ENCODE data around the gene C19orf81.
A peak's percentile ranks its signal among the peaks of the same experiment; 100 is the strongest.

The C19orf81 gene

GRCh38 chr19:50629194-50629593, 20.1 kb upstream of the C19orf81 start:
- DNase-seq (ENCODE audit: low read depth in 2 of 2), result no peak

- no peak for DNase-seq (ENCODE audit: low read depth in 2 of 2)
Measured at GRCh38 chr19:50629801-50630200, 19.4 kb upstream of the C19orf81 start.

- no peak for DNase-seq (ENCODE audit: low read depth in 2 of 2)
Measured at GRCh38 chr19:50632151-50632835, 17.0 kb upstream of the C19orf81 start.

- no peak for DNase-seq (ENCODE audit: low read depth in 2 of 2)
Measured at GRCh38 chr19:50633359-50633758, 15.9 kb upstream of the C19orf81 start.

- DNase-seq (ENCODE audit: low read depth in 2 of 2), result no peak
Measured at GRCh38 chr19:50633973-50634372, 15.3 kb upstream of the C19orf81 start.

- no peak for DNase-seq (ENCODE audit: low read depth in 2 of 2)
Measured at GRCh38 chr19:50636317-50637085, 12.7 kb upstream of the C19orf81 start.

- DNase-seq (ENCODE audit: low read depth in 2 of 2), result no peak
Measured at GRCh38 chr19:50638600-50638999, 10.6 kb upstream of the C19orf81 start.

GRCh38 chr19:50639121-50640112, 9.8 kb upstream of the C19orf81 start, which contains the start of gene SYT3:
TSS of gene SYT3 (minus strand) at chr19:50639881. CDS start at chr19:50637411, 2,470 bp downstream.
- DNase-seq (ENCODE audit: low read depth in 2 of 2), result peak in 1 of 2 donors; percentile 23

GRCh38 chr19:50640368-50640767, 8.9 kb upstream of the C19orf81 start:
- DNase-seq (ENCODE audit: low read depth in 2 of 2), result no peak

- DNase-seq (ENCODE audit: low read depth in 2 of 2), result no peak
Measured at GRCh38 chr19:50644315-50644915, 4.8 kb upstream of the C19orf81 start.

- no peak for DNase-seq (ENCODE audit: low read depth in 2 of 2)
Measured at GRCh38 chr19:50645107-50645506, 4.1 kb upstream of the C19orf81 start.

GRCh38 chr19:50646074-50646807, 3.0 kb upstream of the C19orf81 start:
- DNase-seq (ENCODE audit: low read depth in 2 of 2), result no peak

- DNase-seq (ENCODE audit: low read depth in 2 of 2), result no peak
Measured at GRCh38 chr19:50647879-50648615, 1.2 kb upstream of the C19orf81 start.

GRCh38 chr19:50648659-50649058, 586 bp upstream of the C19orf81 start:
- no peak for DNase-seq (ENCODE audit: low read depth in 2 of 2)

GRCh38 chr19:50651174-50651573, 1.9 kb downstream of the C19orf81 start:
- DNase-seq (ENCODE audit: low read depth in 2 of 2), result no peak

- DNase-seq (ENCODE audit: low read depth in 2 of 2), result no peak
Measured at GRCh38 chr19:50652722-50653121, 3.5 kb downstream of the C19orf81 start.

GRCh38 chr19:50654882-50655281, 5.6 kb downstream of the C19orf81 start:
- DNase-seq (ENCODE audit: low read depth in 2 of 2), result no peak

GRCh38 chr19:50657222-50657669, 8.0 kb downstream of the C19orf81 start:
- no peak for DNase-seq (ENCODE audit: low read depth in 2 of 2)

- DNase-seq (ENCODE audit: low read depth in 2 of 2), result peak; percentile 79 to 81
Measured at GRCh38 chr19:50657712-50658440, 8.6 kb downstream of the C19orf81 start.

All from stimulated activated CD8-positive, alpha-beta memory T cell treated with anti-CD3 and anti-CD28 coated beads, Interleukin-7, amount 100 ng/mL, for 4 hours (primary cell).